ENCODE results near the gene AVP. TPM values are rescaled to one million over a fixed set of nuclear protein-coding genes. Genes with fewer than 3 reads are reported as not detected.
"Not testable (repeated sequence)": the region's sequence is repeated elsewhere in the genome, so short reads cannot be mapped to it uniquely, and the experiment has no call there.

Gene AVP
- total and polyA plus RNA-seq, 4 donors = not detected

- ATAC-seq (ENCODE audit: low FRiP score) (no peak), DNase-seq (peak in 1 of 2 donors; percentile 37)
- H3K4me3 ChIP-seq (ENCODE audit: low read length in 2 of 2) = no peak overlapping the region
- intact Hi-C loops (cut with DNase I) = no loop called here
- no peaks in the 10 kb centered on the region for H3K9me3 ChIP-seq (ENCODE audit: control insufficient read depth, low read length)
- H3K27me3 ChIP-seq (ENCODE audit: control insufficient read depth in 1 of 2, insufficient read depth in 2 of 2, low read length in 1 of 2) = no peaks in the 10 kb centered on the region
- H3K4me1 ChIP-seq (ENCODE audit: control insufficient read depth in 1 of 2, insufficient read depth in 2 of 2, low read length in 2 of 2) = no peaks in the 10 kb centered on the region
- no peak overlapping the region for H3K27ac ChIP-seq (ENCODE audit: low read depth in 1 of 2, low read length in 2 of 2)
- H3K36me3 ChIP-seq (ENCODE audit: control insufficient read depth in 1 of 2, insufficient read depth in 2 of 2, low read length in 1 of 2) = no peaks in the 10 kb centered on the region
- WGBS, 2 donors = 93 to 95% methylated on average over 11 of the region's 11 CpGs
Measured at GRCh38 chr20:3081641-3082040, 2.9 kb downstream of the AVP start.

GRCh38 chr20:3080939-3081388 is 3.6 kb downstream of the AVP start:
- 24 to 40% methylated on average over 6 of the region's 6 CpGs for WGBS, 2 donors
- no peaks in the 10 kb centered on the region for H3K27me3 ChIP-seq (ENCODE audit: control insufficient read depth in 1 of 2, insufficient read depth in 2 of 2, low read length in 1 of 2)

GRCh38 chr20:3077618-3078134 is 6.8 kb downstream of the AVP start:
- peak in 1 of 2 donors; percentile 9 for DNase-seq
- no peak overlapping the region for H3K4me3 ChIP-seq (ENCODE audit: low read length in 2 of 2)
- H3K4me1 ChIP-seq (ENCODE audit: control insufficient read depth in 1 of 2, insufficient read depth in 2 of 2, low read length in 2 of 2) = no peaks in the 10 kb centered on the region
- intact Hi-C loops (cut with DNase I) = no loop called here
- no peak overlapping the region for H3K27ac ChIP-seq (ENCODE audit: low read depth in 1 of 2, low read length in 2 of 2)
- no peaks in the 10 kb centered on the region for H3K9me3 ChIP-seq (ENCODE audit: control insufficient read depth, low read length)
- H3K27me3 ChIP-seq (ENCODE audit: control insufficient read depth in 1 of 2, insufficient read depth in 2 of 2, low read length in 1 of 2) = no peaks in the 10 kb centered on the region
- 86 to 87% methylated on average over 4 of the region's 4 CpGs for WGBS, 2 donors
- H3K36me3 ChIP-seq (ENCODE audit: control insufficient read depth in 1 of 2, insufficient read depth in 2 of 2, low read length in 1 of 2) = no peaks in the 10 kb centered on the region
- ATAC-seq (ENCODE audit: low FRiP score) = no peak

More at GRCh38 chr20:3080939-3081388, 3.6 kb downstream of the AVP start:
- ATAC-seq (ENCODE audit: low FRiP score) = peak; percentile 31
- Histone ChIP-seq H3K36me3 (ENCODE audit: control insufficient read depth in 1 of 2, insufficient read depth in 2 of 2, low read length in 1 of 2) (no peaks in the 10 kb centered on the region), H3K4me3 (ENCODE audit: low read length in 2 of 2) (no peak overlapping the region), H3K27ac (ENCODE audit: low read depth in 1 of 2, low read length in 2 of 2) (no peak overlapping the region), H3K4me1 (ENCODE audit: control insufficient read depth in 1 of 2, insufficient read depth in 2 of 2, low read length in 2 of 2) (no peaks in the 10 kb centered on the region), H3K9me3 (ENCODE audit: control insufficient read depth, low read length) (no peaks in the 10 kb centered on the region)
- peak; percentile 80 to 88 for DNase-seq
- intact Hi-C loops (cut with DNase I) = no loop called here

DNA sequence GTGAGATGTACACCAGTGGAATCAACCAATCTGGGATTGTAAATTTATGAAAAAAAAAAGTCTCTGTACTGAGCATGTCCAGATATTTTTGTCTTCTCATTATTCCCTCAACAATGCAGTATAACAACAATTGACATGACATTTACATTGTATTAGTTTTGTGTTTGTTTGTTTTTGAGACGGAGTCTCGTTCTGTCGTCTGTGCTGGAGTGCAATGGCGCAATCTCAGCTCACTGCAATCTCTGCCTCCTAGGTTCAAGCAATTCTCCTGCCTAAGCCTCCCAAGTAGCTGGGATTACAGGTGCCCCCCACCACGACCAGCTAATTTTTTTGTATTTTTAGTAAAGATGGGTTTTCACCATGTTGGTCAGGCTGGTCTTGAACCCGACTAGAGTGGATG is 9.2 kb downstream of the AVP start:
- H3K4me1 ChIP-seq (ENCODE audit: control insufficient read depth in 1 of 2, insufficient read depth in 2 of 2, low read length in 2 of 2); H3K36me3 ChIP-seq (ENCODE audit: control insufficient read depth in 1 of 2, insufficient read depth in 2 of 2, low read length in 1 of 2); ATAC-seq (ENCODE audit: low FRiP score); H3K27ac ChIP-seq (ENCODE audit: low read depth in 1 of 2, low read length in 2 of 2); H3K4me3 ChIP-seq (ENCODE audit: low read length in 2 of 2); H3K27me3 ChIP-seq (ENCODE audit: control insufficient read depth in 1 of 2, insufficient read depth in 2 of 2, low read length in 1 of 2); DNase-seq; intact Hi-C loops (cut with DNase I); H3K9me3 ChIP-seq (ENCODE audit: control insufficient read depth, low read length): not testable (repeated sequence)
- WGBS, 2 donors = 79 to 92% methylated on average over 6 of the region's 6 CpGs

GRCh38 chr20:3074812-3075211 is 9.7 kb downstream of the AVP start:
- no peaks in the 10 kb centered on the region for H3K4me1 ChIP-seq (ENCODE audit: control insufficient read depth in 1 of 2, insufficient read depth in 2 of 2, low read length in 2 of 2)
- H3K27ac ChIP-seq (ENCODE audit: low read depth in 1 of 2, low read length in 2 of 2) = no peak overlapping the region
- ATAC-seq (ENCODE audit: low FRiP score) (no peak), DNase-seq (peak in 1 of 2 donors; percentile 44)
- H3K9me3 ChIP-seq (ENCODE audit: control insufficient read depth, low read length) = no peaks in the 10 kb centered on the region
- H3K27me3 ChIP-seq (ENCODE audit: control insufficient read depth in 1 of 2, insufficient read depth in 2 of 2, low read length in 1 of 2) = no peaks in the 10 kb centered on the region
- intact Hi-C loops (cut with DNase I) = no loop called here
- H3K36me3 ChIP-seq (ENCODE audit: control insufficient read depth in 1 of 2, insufficient read depth in 2 of 2, low read length in 1 of 2) = no peaks in the 10 kb centered on the region
- no peak overlapping the region for H3K4me3 ChIP-seq (ENCODE audit: low read length in 2 of 2)
- WGBS, 2 donors = 88 to 94% methylated on average over 6 of the region's 6 CpGs

DNA sequence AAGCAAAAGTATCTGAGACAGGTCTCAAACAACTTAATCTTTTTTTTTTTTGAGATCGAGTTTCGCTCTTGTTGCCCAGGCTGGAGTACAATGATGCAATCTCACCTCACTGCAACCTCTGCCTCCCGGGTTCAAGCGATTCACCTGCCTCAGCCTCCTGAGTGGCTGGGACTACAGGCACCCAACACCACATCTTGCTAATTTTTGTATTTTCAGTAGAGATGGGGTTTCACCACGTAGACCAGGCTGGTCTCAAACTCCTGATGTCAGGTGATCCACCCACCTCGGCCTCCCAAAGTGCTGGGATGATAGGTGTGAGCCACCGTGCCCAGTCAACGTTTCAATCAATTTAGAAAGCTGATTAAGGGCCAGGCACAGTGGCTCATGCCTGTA is 11.3 kb downstream of the AVP start:
- peak in 1 of 2 donors; percentile 7 for DNase-seq
- WGBS, 2 donors = 95 to 96% methylated on average over 8 of the region's 8 CpGs
- H3K27me3 ChIP-seq (ENCODE audit: control insufficient read depth in 1 of 2, insufficient read depth in 2 of 2, low read length in 1 of 2) = not testable (repeated sequence)

DNA sequence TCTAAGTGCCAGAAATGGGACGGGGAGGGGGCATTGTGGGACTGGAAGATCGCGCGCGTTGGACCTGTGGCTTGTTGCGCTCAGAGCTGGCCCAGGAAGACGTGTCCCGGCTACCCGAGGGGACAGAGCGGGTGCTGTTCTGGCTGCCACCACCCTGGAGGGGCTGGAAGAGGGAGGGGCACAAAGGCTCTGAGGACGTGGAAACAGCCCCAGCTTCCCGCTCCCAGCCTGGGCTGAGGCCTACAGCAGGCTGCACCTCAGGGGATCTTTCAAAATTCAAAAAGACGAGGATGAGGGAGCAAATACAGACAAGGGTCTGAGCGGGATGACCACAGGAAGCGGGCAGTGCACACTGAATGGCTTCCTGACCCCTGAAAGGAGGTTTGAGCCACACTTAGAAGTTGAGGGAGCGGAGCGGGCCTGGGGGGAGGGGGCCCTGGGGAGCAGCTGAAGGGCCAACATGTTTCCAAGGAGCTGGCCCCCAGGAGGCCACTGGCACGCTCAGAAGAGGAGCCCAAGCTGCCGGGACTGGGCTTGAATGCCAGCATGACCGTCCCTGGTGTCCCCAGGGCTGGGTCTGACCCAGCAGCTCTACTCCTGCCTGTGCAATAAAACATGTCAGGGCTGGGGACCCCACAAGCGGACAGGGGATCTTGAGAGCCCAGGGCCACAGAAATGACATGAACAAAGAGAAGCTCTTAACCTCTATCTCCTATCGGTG is 11.8 kb downstream of the AVP start:
- DNase-seq (peak in 1 of 2 donors; percentile 63), ATAC-seq (ENCODE audit: low FRiP score) (no peak)
- Histone ChIP-seq H3K36me3 (ENCODE audit: control insufficient read depth in 1 of 2, insufficient read depth in 2 of 2, low read length in 1 of 2) (no peaks in the 10 kb centered on the region), H3K4me3 (ENCODE audit: low read length in 2 of 2) (no peak overlapping the region), H3K9me3 (ENCODE audit: control insufficient read depth, low read length) (no peaks in the 10 kb centered on the region), H3K27ac (ENCODE audit: low read depth in 1 of 2, low read length in 2 of 2) (no peak overlapping the region), H3K4me1 (ENCODE audit: control insufficient read depth in 1 of 2, insufficient read depth in 2 of 2, low read length in 2 of 2) (no peaks in the 10 kb centered on the region), H3K27me3 (ENCODE audit: control insufficient read depth in 1 of 2, insufficient read depth in 2 of 2, low read length in 1 of 2) (no peaks in the 10 kb centered on the region)
- WGBS, 2 donors = 78 to 79% methylated on average over 22 of the region's 22 CpGs
- intact Hi-C loops (cut with DNase I) = no loop called here

More for the DNA sequence above, 11.3 kb downstream of the AVP start:
- H3K36me3 ChIP-seq (ENCODE audit: control insufficient read depth in 1 of 2, insufficient read depth in 2 of 2, low read length in 1 of 2); H3K4me3 ChIP-seq (ENCODE audit: low read length in 2 of 2); ATAC-seq (ENCODE audit: low FRiP score); H3K4me1 ChIP-seq (ENCODE audit: control insufficient read depth in 1 of 2, insufficient read depth in 2 of 2, low read length in 2 of 2); H3K27ac ChIP-seq (ENCODE audit: low read depth in 1 of 2, low read length in 2 of 2); H3K9me3 ChIP-seq (ENCODE audit: control insufficient read depth, low read length); intact Hi-C loops (cut with DNase I): not testable (repeated sequence)

- H3K4me3 ChIP-seq (ENCODE audit: low read length in 2 of 2) = no peak within 1 kb of the TSS
- no peaks in the 10 kb centered on the region for H3K4me1 ChIP-seq (ENCODE audit: control insufficient read depth in 1 of 2, insufficient read depth in 2 of 2, low read length in 2 of 2)
- no peak within 1 kb of the TSS for H3K27ac ChIP-seq (ENCODE audit: low read depth in 1 of 2, low read length in 2 of 2)
- H3K9me3 ChIP-seq (ENCODE audit: control insufficient read depth, low read length) = no peaks in the 10 kb centered on the region
- DNase-seq (peak in 1 of 2 donors; percentile 85), ATAC-seq (ENCODE audit: low FRiP score) (peak; percentile 45)
- 11% methylated on average over 74 to 95 of the region's 95 CpGs for WGBS, 2 donors
- intact Hi-C loops (cut with DNase I) = no loop called here
- no peaks in the 10 kb centered on the region for H3K27me3 ChIP-seq (ENCODE audit: control insufficient read depth in 1 of 2, insufficient read depth in 2 of 2, low read length in 1 of 2)
- H3K36me3 ChIP-seq (ENCODE audit: control insufficient read depth in 1 of 2, insufficient read depth in 2 of 2, low read length in 1 of 2) = no peaks in the 10 kb centered on the region
Measured at GRCh38 chr20:3071610-3072529, 12.7 kb downstream of the AVP start, which contains the start of gene OXT. Gene OXT (plus strand): TSS chr20:3071620. CDS start chr20:3071656, 36 bp downstream.
